Endodermal cell (in vitro differentiated cells): ENCODE data around the gene CYP2R1. TPM values are rescaled to one million over a fixed set of nuclear protein-coding genes. Genes with fewer than 3 reads are reported as not detected.

Experiments used
- DNase-seq: peaks from one replicate; pipeline ENCODE4 v3.0.0-alpha.2; 2017
- H3K27ac ChIP-seq: 2 replicates; pipeline ENCODE4 v1.5.1; 2013; ENCODE audit warnings: mild to moderate bottlenecking, low read depth, low read length, moderate library complexity
- H3K27me3 ChIP-seq: 2 replicates; pipeline ENCODE4 v1.6.1; 2013; ENCODE audit warnings: mild to moderate bottlenecking, low read length, moderate library complexity; ENCODE audit not compliant: insufficient read depth, control insufficient read depth, poor library complexity, severe bottlenecking
- H3K36me3 ChIP-seq: 2 replicates; pipeline ENCODE4 v1.7.0; 2013; ENCODE audit warnings: mild to moderate bottlenecking, low read length, moderate library complexity; ENCODE audit not compliant: control insufficient read depth, insufficient read depth
- H3K4me1 ChIP-seq: one replicate; pipeline ENCODE4 v1.7.0; 2013; ENCODE audit warnings: low read length; ENCODE audit not compliant: control insufficient read depth, insufficient read depth
- H3K4me3 ChIP-seq: 2 replicates; pipeline ENCODE4 v1.5.1; 2013; ENCODE audit warnings: mild to moderate bottlenecking, low read length, moderate library complexity
- H3K9ac ChIP-seq: 2 replicates; pipeline ENCODE4 v1.6.1; 2013; ENCODE audit warnings: mild to moderate bottlenecking, low read length, moderate library complexity; ENCODE audit not compliant: poor library complexity, severe bottlenecking; ENCODE audit errors: extremely low read depth
- H3K9me3 ChIP-seq: 2 replicates; pipeline ENCODE4 v1.6.1; 2013; ENCODE audit warnings: mild to moderate bottlenecking, low read length, moderate library complexity; ENCODE audit not compliant: control insufficient read depth
- H3K27ac Mint-ChIP-seq: 2 replicates; pipeline ENCODE4 v1.8.0; 2020; ENCODE audit warnings: mixed read lengths
- H3K27me3 Mint-ChIP-seq: 2 replicates; pipeline ENCODE4 v1.8.0; 2021; ENCODE audit warnings: mild to moderate bottlenecking, mixed read lengths; ENCODE audit not compliant: insufficient read depth
- H3K36me3 Mint-ChIP-seq: 2 replicates; pipeline ENCODE4 v1.8.0; 2020; ENCODE audit warnings: low read depth, mixed read lengths
- H3K4me1 Mint-ChIP-seq: 2 replicates; pipeline ENCODE4 v1.8.0; 2020; ENCODE audit warnings: mixed read lengths
- H3K4me3 Mint-ChIP-seq: 2 replicates; pipeline ENCODE4 v1.8.0; 2020; ENCODE audit warnings: mild to moderate bottlenecking, moderate library complexity, mixed read lengths
- H3K9me3 Mint-ChIP-seq: 2 replicates; pipeline ENCODE4 v1.8.0; 2020; ENCODE audit warnings: mild to moderate bottlenecking, mixed read lengths
- WGBS, 2 experiments: methylation state at CpG; one replicate each; pipeline versions ENCODE4 v1.1.5 to v1.1.7; 2013; ENCODE audit warnings: missing lambda C conversion rate in 2 of 2, mixed read lengths in 1 of 2; ENCODE audit not compliant: insufficient coverage in 1 of 2, insufficient read length in 1 of 2; 5-methylcytosine and 5-hydroxymethylcytosine counted together
- total RNA-seq, 2 donors: library from RNA; stranded (reverse); fragmentation: NEBNext Ultra II Directional in 1 of 2; extraction: Animal tissue kit (Norgen Biotek cat#: 25700) in 1 of 2; gene quantifications; 2 replicates in 1 of 2; 3 replicates in 1 of 2; pipeline ENCODE4 v1.2.1, GENCODE V29; 2021
- TF ChIP-seq, protein P1 (sequence below): fragments of 200-600 bp; sonication (generic); conservative IDR thresholded peaks from 2 replicates; pipeline ENCODE4 v1.5.0; 2021; ENCODE audit warnings: antibody characterized with exemption, mild to moderate bottlenecking

Gene CYP2R1
- total RNA-seq, 2 donors from 2014 or later = 10.4 to 12.4 TPM

DNA sequence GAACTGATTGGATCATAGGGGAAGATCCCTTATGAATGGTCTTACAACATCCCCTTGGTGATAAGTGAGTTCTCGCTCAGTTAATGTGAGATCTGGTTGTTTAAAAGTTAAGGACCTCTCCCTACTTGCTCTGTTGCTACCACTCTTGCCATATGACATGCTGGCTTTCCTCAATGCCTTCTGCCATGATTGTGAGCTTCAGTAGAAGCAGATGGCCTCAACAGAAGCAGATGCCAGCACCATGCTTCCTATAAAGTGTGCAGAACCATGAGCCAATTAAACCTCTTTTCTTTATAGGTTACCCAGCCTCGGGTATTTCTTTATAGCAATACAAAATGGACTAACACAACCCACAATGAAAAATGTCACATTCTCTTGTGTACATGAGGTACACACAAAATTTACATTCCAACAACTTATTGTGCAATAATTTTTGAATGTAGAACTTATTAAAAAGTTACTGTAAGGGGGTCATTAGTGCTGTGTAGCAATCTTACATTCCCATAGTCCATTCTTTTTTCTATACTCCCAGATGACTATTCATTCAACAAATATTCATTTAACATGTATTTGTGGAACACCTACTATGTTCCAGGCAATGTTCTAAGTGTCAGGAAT lies 10.3 kb downstream of the CYP2R1 start:
- Histone ChIP-seq H3K27ac (no peak overlapping the region), H3K27me3 (no peaks in the 10 kb centered on the region), H3K4me3 (no peak overlapping the region), H3K9me3 (no peaks in the 10 kb centered on the region), H3K9ac (no peak overlapping the region), H3K4me1 (peaks cover 6% of the 10 kb centered on the region), H3K36me3 (peaks cover 12% of the 10 kb centered on the region)
- TF ChIP-seq, protein P1, sequence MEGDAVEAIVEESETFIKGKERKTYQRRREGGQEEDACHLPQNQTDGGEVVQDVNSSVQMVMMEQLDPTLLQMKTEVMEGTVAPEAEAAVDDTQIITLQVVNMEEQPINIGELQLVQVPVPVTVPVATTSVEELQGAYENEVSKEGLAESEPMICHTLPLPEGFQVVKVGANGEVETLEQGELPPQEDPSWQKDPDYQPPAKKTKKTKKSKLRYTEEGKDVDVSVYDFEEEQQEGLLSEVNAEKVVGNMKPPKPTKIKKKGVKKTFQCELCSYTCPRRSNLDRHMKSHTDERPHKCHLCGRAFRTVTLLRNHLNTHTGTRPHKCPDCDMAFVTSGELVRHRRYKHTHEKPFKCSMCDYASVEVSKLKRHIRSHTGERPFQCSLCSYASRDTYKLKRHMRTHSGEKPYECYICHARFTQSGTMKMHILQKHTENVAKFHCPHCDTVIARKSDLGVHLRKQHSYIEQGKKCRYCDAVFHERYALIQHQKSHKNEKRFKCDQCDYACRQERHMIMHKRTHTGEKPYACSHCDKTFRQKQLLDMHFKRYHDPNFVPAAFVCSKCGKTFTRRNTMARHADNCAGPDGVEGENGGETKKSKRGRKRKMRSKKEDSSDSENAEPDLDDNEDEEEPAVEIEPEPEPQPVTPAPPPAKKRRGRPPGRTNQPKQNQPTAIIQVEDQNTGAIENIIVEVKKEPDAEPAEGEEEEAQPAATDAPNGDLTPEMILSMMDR = no peak
- Mint-ChIP-seq H3K4me3 (no peak overlapping the region), H3K27me3 (no peaks in the 10 kb centered on the region), H3K4me1 (peaks cover 18% of the 10 kb centered on the region), H3K9me3 (peaks cover 7% of the 10 kb centered on the region), H3K36me3 (peaks cover 9% of the 10 kb centered on the region), H3K27ac (no peak overlapping the region)
- DNase-seq = no peak
- WGBS, 2 experiments = 90% methylated on average over 2 of the region's 2 CpGs; no CpG with 5 or more reads in 1 of the 2 experiments

DNA sequence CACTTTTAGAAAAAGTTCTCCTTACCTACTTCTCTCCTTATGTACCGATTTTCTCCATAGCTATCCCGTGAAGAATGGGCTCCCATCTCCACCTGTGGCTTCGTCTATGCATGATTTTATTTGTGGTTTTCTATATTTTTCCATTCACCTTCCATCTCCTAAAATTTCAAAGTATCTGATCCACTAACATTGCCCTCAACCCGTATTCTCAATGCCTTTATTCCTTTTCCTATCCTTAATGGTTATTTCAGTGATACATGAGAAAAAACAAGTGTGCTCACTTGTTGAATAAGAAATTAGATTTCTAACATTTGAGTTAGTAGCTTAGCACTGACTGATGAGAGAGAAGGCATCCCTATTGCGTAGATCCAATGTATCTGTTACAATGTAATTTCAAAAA lies 16.9 kb downstream of the CYP2R1 start:
- H3K4me3 ChIP-seq = no peak overlapping the region
- no peaks in the 10 kb centered on the region for H3K9me3 Mint-ChIP-seq
- H3K4me1 Mint-ChIP-seq = no peaks in the 10 kb centered on the region
- WGBS, 2 experiments = 94 to 100% methylated on average over 1 to 5 of the region's 5 CpGs
- H3K9me3 ChIP-seq = no peaks in the 10 kb centered on the region
- no peak overlapping the region for H3K9ac ChIP-seq
- TF ChIP-seq, protein P1 = no peak
- H3K27me3 Mint-ChIP-seq = no peaks in the 10 kb centered on the region
- no peak overlapping the region for H3K27ac ChIP-seq
- no peaks in the 10 kb centered on the region for H3K36me3 Mint-ChIP-seq
- H3K27me3 ChIP-seq = no peaks in the 10 kb centered on the region
- H3K4me1 ChIP-seq = no peaks in the 10 kb centered on the region
- peaks cover 12% of the 10 kb centered on the region for H3K36me3 ChIP-seq
- no peak overlapping the region for H3K27ac Mint-ChIP-seq
- no peak for DNase-seq
- H3K4me3 Mint-ChIP-seq = no peak overlapping the region

DNA sequence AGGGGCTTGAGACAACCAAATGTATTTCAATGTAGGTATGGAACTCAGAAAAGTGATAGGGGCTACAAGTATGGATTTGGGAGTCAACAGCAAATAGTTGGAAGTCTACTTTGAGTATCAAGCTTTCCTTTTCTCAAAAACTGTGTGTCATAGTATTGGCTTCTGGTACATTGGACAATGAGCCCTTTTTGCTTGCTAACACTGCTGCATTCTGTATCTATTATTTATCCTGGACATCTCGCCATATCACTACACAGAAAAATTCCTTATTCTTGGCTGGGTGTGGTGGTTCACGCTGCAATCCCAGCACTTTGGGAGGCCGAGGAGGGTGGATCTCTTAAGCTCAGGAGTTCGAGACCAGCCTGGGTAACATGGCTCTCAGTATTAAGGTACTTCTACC lies 18.4 kb downstream of the CYP2R1 start:
- H3K9me3 Mint-ChIP-seq = no peaks in the 10 kb centered on the region
- Histone ChIP-seq H3K27me3 (no peaks in the 10 kb centered on the region), H3K9me3 (no peaks in the 10 kb centered on the region), H3K4me3 (no peak overlapping the region), H3K36me3 (peaks cover 5% of the 10 kb centered on the region), H3K9ac (no peak overlapping the region), H3K27ac (no peak overlapping the region), H3K4me1 (no peaks in the 10 kb centered on the region)
- TF ChIP-seq, protein P1 = no peak
- no peak overlapping the region for H3K27ac Mint-ChIP-seq
- no peaks in the 10 kb centered on the region for H3K4me1 Mint-ChIP-seq
- H3K4me3 Mint-ChIP-seq = no peak overlapping the region
- no peaks in the 10 kb centered on the region for H3K27me3 Mint-ChIP-seq
- H3K36me3 Mint-ChIP-seq = no peaks in the 10 kb centered on the region
- WGBS, 2 experiments = 96% methylated on average over 4 of the region's 4 CpGs; no CpG with 5 or more reads in 1 of the 2 experiments
- no peak for DNase-seq
